Cardiac muscle cell (in vitro differentiated cells and primary cell): ENCODE results near the gene TTC21B. TPM values are rescaled to one million over a fixed set of nuclear protein-coding genes. Genes with fewer than 3 reads are reported as not detected.

Experiments
- DNase-seq, 2 donors: peaks; one replicate each; pipeline versions ENCODE4 v3.0.0 to v3.0.0-alpha.2; 2010 to 2017; ENCODE audit warnings: low read depth in 1 of 2, low spot score in 1 of 2
- H3K27ac ChIP-seq: fragments of 200-600 bp; sonication (generic); 2 replicates; pipeline ENCODE4 v1.5.1; 2016
- H3K27me3 ChIP-seq: fragments of 200-600 bp; sonication (generic); 2 replicates; pipeline ENCODE4 v1.6.0; 2016; ENCODE audit warnings: control low read depth
- H3K36me3 ChIP-seq: fragments of 200-600 bp; sonication (generic); 2 replicates; pipeline ENCODE4 v1.5.1; 2016; ENCODE audit warnings: control low read depth
- H3K4me1 ChIP-seq: fragments of 200-600 bp; sonication (generic); 2 replicates; pipeline ENCODE4 v1.8.1; 2017; ENCODE audit warnings: low read depth, mild to moderate bottlenecking, mixed run types
- H3K4me3 ChIP-seq: fragments of 200-600 bp; sonication (generic); 2 replicates; pipeline ENCODE4 v1.5.1; 2016; ENCODE audit warnings: mild to moderate bottlenecking
- H3K9me3 ChIP-seq: fragments of 200-600 bp; sonication (generic); 2 replicates; pipeline ENCODE4 v1.5.1; 2017; ENCODE audit warnings: low read depth, mild to moderate bottlenecking, control low read depth
- CTCF ChIP-seq: IDR thresholded peaks from 2 replicates; pipeline ENCODE4 v1.5.1; 2012; ENCODE audit warnings: low read depth, mild to moderate bottlenecking, low read length
- polyA plus RNA-seq: library from polyadenylated mRNA; unstranded; fragments of >200 nt; fragmentation: Nextera tagmentation; extraction: Ambion mirVana; gene quantifications from 2 replicates; pipeline ENCODE4 v1.2.1, GENCODE V29; 2016
- total RNA-seq: library from RNA; depleted of rRNA; stranded (reverse); fragments of >200 nt; gene quantifications from 2 replicates; pipeline ENCODE4 v1.2.3, GENCODE V29; 2016

Gene TTC21B
- total and polyA plus RNA-seq, 2 experiments from 2014 or later, result 14.0 to 30.1 TPM

- no peak for TF ChIP-seq CTCF
- Histone ChIP-seq H3K9me3 (no peaks in the 10 kb centered on the region), H3K4me1 (peaks cover 5% of the 10 kb centered on the region), H3K27ac (no peak overlapping the region), H3K4me3 (no peak overlapping the region), H3K36me3 (peaks cover 8% of the 10 kb centered on the region), H3K27me3 (no peaks in the 10 kb centered on the region)
- DNase-seq, result no peak
Measured at GRCh38 chr2:165950438-165950837, 3.1 kb downstream of the TTC21B start.

- Histone ChIP-seq H3K36me3 (peaks cover 42% of the 10 kb centered on the region), H3K9me3 (no peaks in the 10 kb centered on the region), H3K27me3 (no peaks in the 10 kb centered on the region), H3K27ac (no peak overlapping the region), H3K4me1 (no peaks in the 10 kb centered on the region), H3K4me3 (no peak overlapping the region)
- TF ChIP-seq CTCF, result no peak
- no peak for DNase-seq
Measured at GRCh38 chr2:165941827-165942226, 11.7 kb downstream of the TTC21B start.

- H3K9me3 ChIP-seq, result no peaks in the 10 kb centered on the region
- DNase-seq, result no peak
- H3K27me3 ChIP-seq, result no peaks in the 10 kb centered on the region
- no peak overlapping the region for H3K27ac ChIP-seq
- peaks cover 42% of the 10 kb centered on the region for H3K36me3 ChIP-seq
- H3K4me3 ChIP-seq, result no peak overlapping the region
- H3K4me1 ChIP-seq, result no peaks in the 10 kb centered on the region
- TF ChIP-seq CTCF, result no peak
Measured at GRCh38 chr2:165938237-165938636, 15.3 kb downstream of the TTC21B start.

- Histone ChIP-seq H3K36me3 (peaks cover 55% of the 10 kb centered on the region), H3K4me3 (no peak overlapping the region), H3K27me3 (no peaks in the 10 kb centered on the region), H3K4me1 (no peaks in the 10 kb centered on the region), H3K9me3 (no peaks in the 10 kb centered on the region), H3K27ac (no peak overlapping the region)
- DNase-seq, result no peak
- TF ChIP-seq CTCF, result no peak
Measured at GRCh38 chr2:165933211-165933910, 20.2 kb downstream of the TTC21B start.

- Histone ChIP-seq H3K27me3 (no peaks in the 10 kb centered on the region), H3K4me3 (no peak overlapping the region), H3K9me3 (no peaks in the 10 kb centered on the region), H3K27ac (no peak overlapping the region), H3K36me3 (peaks cover 61% of the 10 kb centered on the region), H3K4me1 (no peaks in the 10 kb centered on the region)
- no peak for TF ChIP-seq CTCF
- no peak for DNase-seq
Measured at GRCh38 chr2:165927774-165928173, 25.8 kb downstream of the TTC21B start.
